IPS DF 6.9 (cell line): ENCODE data around the gene FBXO34.

ENCODE experiments used
- DNase-seq: peaks from one replicate; pipeline ENCODE4 v3.0.0-alpha.2; 2013; ENCODE audit warnings: low read depth, low spot score
- H3K27ac ChIP-seq: one replicate; pipeline ENCODE4 v1.5.1; 2013; ENCODE audit warnings: low read length, control low read depth
- H3K27me3 ChIP-seq: 2 replicates; pipeline ENCODE4 v1.6.1; 2013; ENCODE audit warnings: mild to moderate bottlenecking, low read length; ENCODE audit not compliant: control insufficient read depth, insufficient read depth
- H3K36me3 ChIP-seq: 2 replicates; pipeline ENCODE4 v1.6.1; 2013; ENCODE audit warnings: low read length; ENCODE audit not compliant: control insufficient read depth, insufficient read depth
- H3K4me1 ChIP-seq: 2 replicates; pipeline ENCODE4 v1.6.1; 2013; ENCODE audit warnings: low read length; ENCODE audit not compliant: control insufficient read depth, insufficient read depth
- H3K4me3 ChIP-seq: 2 replicates; pipeline ENCODE4 v1.5.1; 2013; ENCODE audit warnings: mild to moderate bottlenecking, low read length
- H3K9me3 ChIP-seq: 2 replicates; pipeline ENCODE4 v1.6.1; 2013; ENCODE audit warnings: low read length, inconsistent platforms; ENCODE audit not compliant: control insufficient read depth, insufficient read depth
- WGBS: extraction: QIAGEN DNeasy Blood & Tissue Kit; methylation state at CpG from one replicate; pipeline ENCODE4 v1.1.7; 2013; ENCODE audit warnings: mixed read lengths, missing lambda C conversion rate; ENCODE audit not compliant: insufficient read length, insufficient coverage; 5-methylcytosine and 5-hydroxymethylcytosine counted together

Gene FBXO34

DNA sequence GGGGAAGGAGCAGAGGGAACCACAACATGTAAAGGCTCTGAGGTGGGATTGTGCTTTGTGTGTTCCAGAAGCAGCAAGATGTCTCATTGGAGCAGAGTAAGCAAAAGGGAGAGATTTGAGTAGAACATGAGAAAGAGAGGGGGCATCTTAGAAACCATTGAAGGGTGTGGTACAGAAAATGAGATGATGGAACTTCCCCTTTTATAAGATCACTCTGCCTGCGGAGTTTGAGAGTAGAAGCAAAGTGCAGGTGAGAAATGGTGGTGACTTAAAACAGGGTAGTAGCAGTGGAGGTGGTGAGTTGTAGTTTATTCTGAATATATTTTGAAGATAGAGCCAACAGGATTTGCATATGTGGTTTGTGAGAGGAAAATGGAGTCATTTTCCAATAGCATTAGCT is 56.0 kb downstream of the FBXO34 start:
- no peak overlapping the region for H3K4me3 ChIP-seq
- WGBS: no CpG with 5 or more reads among the region's 1 CpG
- DNase-seq: no peak
- no peaks in the 10 kb centered on the region for H3K9me3 ChIP-seq
- H3K27ac ChIP-seq: no peak overlapping the region
- no peaks in the 10 kb centered on the region for H3K27me3 ChIP-seq
- peaks cover 2% of the 10 kb centered on the region; the same call in 1 of the 2 replicates for H3K4me1 ChIP-seq
- H3K36me3 ChIP-seq: no peaks in the 10 kb centered on the region

DNA sequence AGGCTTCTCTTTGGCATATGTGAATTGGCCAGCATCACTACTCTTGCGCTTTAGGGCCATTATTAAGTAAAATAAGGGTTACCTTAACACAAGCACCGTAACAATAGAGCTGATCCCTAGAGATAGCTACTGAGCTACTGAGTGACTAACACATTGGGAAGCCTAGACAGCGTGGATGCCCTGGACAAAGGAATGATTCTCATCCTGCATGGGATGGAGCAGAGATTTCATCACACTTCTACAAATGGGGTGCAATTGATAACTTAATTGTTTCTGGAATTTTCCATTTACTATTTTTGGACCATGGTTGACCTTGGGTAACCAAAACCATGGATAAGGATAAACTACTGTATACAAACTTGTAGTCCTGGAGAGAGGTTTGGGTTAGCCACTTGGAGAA is 57.1 kb downstream of the FBXO34 start:
- no peaks in the 10 kb centered on the region for H3K9me3 ChIP-seq
- no peak overlapping the region for H3K27ac ChIP-seq
- H3K36me3 ChIP-seq: no peaks in the 10 kb centered on the region
- peaks cover 2% of the 10 kb centered on the region; the same call in 1 of the 2 replicates for H3K4me1 ChIP-seq
- no CpG with 5 or more reads among the region's 3 CpGs for WGBS
- H3K4me3 ChIP-seq: no peak overlapping the region
- no peak for DNase-seq
- H3K27me3 ChIP-seq: no peaks in the 10 kb centered on the region

GRCh38 chr14:55329999-55330710 is 58.9 kb downstream of the FBXO34 start:
- Histone ChIP-seq H3K4me3 (no peak overlapping the region), H3K36me3 (no peaks in the 10 kb centered on the region), H3K27me3 (no peaks in the 10 kb centered on the region), H3K27ac (no peak overlapping the region), H3K4me1 (peaks cover 2% of the 10 kb centered on the region; the same call in 1 of the 2 replicates), H3K9me3 (no peaks in the 10 kb centered on the region)
- WGBS: no CpG with 5 or more reads among the region's 6 CpGs
- DNase-seq: no peak

DNA sequence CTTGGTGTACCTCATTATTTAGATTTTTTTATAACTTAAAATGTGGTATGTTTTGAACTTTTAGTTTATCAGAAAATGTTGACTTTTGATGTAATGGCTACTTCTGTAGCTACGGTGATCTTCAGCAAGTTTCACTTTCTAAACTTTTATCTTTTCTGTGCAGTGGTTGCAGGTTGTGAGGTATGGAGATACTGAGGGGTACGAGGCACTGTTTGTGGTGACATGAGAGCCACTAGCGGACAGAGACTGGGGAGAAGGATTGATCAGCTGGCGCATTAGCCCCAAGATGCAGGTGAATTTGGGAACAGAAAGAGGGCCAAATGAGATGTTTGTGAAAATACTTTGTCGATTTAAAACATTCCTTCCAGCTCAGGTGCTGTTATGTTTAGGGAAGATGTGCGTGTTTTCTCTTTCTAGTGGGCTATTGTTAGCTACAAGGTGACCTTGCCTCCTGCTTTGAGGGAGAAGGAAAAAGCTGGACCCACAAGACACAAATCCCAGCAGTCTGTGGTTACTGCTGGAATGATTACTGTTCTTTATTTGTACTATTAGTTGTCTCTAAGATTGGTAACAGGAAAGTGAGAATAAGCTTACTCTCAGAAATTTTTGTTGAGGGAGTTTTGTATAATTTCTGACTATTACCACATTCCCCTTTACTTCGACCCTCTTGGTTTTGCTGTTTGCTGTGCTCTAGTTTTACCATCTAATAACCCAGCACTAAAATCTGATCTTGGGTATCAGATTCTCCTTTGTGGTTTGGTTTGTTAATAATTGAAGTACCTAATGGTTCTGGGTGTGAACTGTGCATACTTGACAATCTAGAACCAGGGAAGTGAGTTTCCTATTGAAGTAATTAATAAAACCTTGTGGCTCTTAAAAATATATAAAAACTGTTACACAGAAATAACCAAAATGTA is 61.7 kb downstream of the FBXO34 start:
- DNase-seq: no peak
- no peaks in the 10 kb centered on the region for H3K36me3 ChIP-seq
- H3K27ac ChIP-seq: no peak overlapping the region
- WGBS: no CpG with 5 or more reads among the region's 7 CpGs
- no peak overlapping the region for H3K4me3 ChIP-seq
- peaks cover 2% of the 10 kb centered on the region; the same call in 1 of the 2 replicates for H3K4me1 ChIP-seq
- H3K9me3 ChIP-seq: no peaks in the 10 kb centered on the region
- no peaks in the 10 kb centered on the region for H3K27me3 ChIP-seq

DNA sequence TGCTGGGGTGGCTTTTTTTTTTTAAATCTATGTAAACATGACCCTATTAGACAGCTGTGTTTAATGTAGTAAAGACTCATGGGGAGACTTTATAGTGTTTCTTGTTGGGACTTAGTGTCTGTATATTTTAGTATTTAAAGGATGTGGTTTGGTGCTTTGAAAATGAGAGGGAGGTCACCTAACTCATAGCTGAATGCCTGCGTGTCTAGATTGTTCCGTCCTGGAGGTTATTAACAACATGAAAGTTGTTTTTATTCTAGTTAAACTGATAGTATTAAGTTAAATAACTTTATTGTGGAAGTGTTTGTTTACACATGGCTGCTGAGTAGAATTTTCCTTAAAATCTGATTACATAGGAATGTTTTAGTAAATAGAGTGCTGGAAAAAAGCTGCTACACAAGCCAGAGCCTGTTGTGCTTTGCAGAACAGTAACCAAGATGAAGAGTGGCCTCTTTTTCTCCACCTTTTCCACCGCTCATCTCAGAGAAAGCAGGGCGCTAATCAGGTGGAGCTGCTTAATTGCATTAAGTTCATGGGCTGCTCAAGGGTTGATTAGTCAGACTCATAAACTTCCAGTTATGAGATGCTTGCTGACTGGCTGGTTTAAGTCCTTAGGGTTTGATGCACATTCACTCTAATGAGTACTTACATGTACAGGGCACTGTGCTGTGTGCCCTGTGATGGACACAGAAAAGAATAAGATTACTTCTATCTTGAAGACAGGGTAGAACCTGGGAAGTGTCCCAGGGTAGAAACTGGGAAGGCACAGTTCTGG is 62.7 kb downstream of the FBXO34 start:
- H3K4me3 ChIP-seq: no peak overlapping the region
- H3K27me3 ChIP-seq: no peaks in the 10 kb centered on the region
- H3K4me1 ChIP-seq: no peaks in the 10 kb centered on the region
- DNase-seq: no peak
- WGBS: no CpG with 5 or more reads among the region's 4 CpGs
- H3K9me3 ChIP-seq: no peaks in the 10 kb centered on the region
- H3K27ac ChIP-seq: no peak overlapping the region
- H3K36me3 ChIP-seq: no peaks in the 10 kb centered on the region

GRCh38 chr14:55336162-55336561 is 64.9 kb downstream of the FBXO34 start:
- Histone ChIP-seq H3K4me1 (no peaks in the 10 kb centered on the region), H3K27me3 (no peaks in the 10 kb centered on the region), H3K27ac (no peak overlapping the region), H3K36me3 (no peaks in the 10 kb centered on the region), H3K4me3 (no peak overlapping the region), H3K9me3 (no peaks in the 10 kb centered on the region)
- no peak for DNase-seq
- no CpG with 5 or more reads among the region's 2 CpGs for WGBS

DNA sequence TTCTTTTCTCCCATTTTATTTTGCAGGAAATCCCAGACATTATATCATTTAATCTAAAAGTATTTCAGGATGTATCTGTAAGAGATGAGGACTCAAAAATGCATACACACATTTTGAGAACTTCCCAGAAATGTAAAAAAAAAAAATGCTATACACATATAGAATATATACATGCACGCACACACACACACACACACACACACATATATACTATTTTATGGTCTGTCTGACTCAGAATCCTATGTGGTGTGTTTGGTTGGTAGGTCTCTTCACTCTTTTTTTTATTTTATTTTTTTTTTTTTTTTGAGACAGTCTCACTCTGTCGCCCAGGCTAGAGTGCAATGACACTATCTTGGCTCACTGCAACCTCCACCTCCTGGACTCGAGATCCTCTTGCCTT is 65.5 kb downstream of the FBXO34 start:
- H3K27ac ChIP-seq: no peak overlapping the region
- H3K27me3 ChIP-seq: no peaks in the 10 kb centered on the region
- H3K4me1 ChIP-seq: no peaks in the 10 kb centered on the region
- DNase-seq: no peak
- no peaks in the 10 kb centered on the region for H3K36me3 ChIP-seq
- no CpG with 5 or more reads among the region's 3 CpGs for WGBS
- no peak overlapping the region for H3K4me3 ChIP-seq
- no peaks in the 10 kb centered on the region for H3K9me3 ChIP-seq

DNA sequence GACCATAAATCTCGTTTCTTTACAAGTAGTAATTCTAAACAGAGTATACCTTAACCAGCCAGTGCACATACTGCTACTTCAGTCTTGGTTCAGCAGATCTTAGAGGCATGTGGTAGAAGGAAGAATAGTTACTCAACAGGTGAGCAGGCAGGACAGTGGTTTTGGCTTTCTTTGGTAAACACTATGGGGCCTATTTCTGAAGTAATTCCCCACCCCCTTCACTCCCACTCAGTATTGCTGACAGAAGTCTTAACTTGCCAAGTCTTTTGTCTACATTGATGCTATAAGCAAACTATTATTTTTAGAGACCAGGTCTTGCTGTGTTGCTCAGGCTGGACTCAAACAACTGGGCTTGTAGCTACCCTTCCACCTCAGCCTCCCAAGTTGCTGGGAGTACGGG is 68.5 kb downstream of the FBXO34 start:
- DNase-seq: no peak
- no peak overlapping the region for H3K4me3 ChIP-seq
- no peaks in the 10 kb centered on the region for H3K9me3 ChIP-seq
- no peaks in the 10 kb centered on the region for H3K27me3 ChIP-seq
- WGBS: no CpG with 5 or more reads among the region's 2 CpGs
- H3K4me1 ChIP-seq: no peaks in the 10 kb centered on the region
- H3K27ac ChIP-seq: no peak overlapping the region
- H3K36me3 ChIP-seq: no peaks in the 10 kb centered on the region

DNA sequence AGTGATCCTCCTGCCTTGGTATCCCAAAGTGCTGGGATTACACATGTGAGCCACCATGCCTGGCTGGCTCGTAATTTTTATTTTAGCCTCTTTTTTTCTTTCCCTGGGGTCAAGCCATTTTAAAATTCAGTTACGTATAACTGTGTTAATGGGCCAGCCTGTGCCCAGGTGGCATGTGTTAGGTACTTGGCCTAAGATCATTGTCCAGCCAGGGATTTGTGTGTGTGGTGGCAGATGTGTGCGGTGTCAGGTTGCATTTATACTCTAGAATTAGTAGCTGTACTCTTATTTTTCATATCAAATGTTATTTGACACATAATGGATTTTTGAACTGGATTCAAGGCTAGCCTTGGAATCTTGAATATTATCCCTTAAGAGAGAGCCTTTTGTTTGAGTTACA is 69.3 kb downstream of the FBXO34 start:
- Histone ChIP-seq H3K27me3 (no peaks in the 10 kb centered on the region), H3K4me1 (no peaks in the 10 kb centered on the region), H3K27ac (no peak overlapping the region), H3K9me3 (no peaks in the 10 kb centered on the region), H3K4me3 (no peak overlapping the region), H3K36me3 (no peaks in the 10 kb centered on the region)
- no CpG with 5 or more reads among the region's 3 CpGs for WGBS
- DNase-seq: no peak

- H3K9me3 ChIP-seq: no peaks in the 10 kb centered on the region
- no peaks in the 10 kb centered on the region for H3K36me3 ChIP-seq
- H3K27ac ChIP-seq: no peak overlapping the region
- H3K4me3 ChIP-seq: no peak overlapping the region
- DNase-seq: no peak
- no peaks in the 10 kb centered on the region for H3K4me1 ChIP-seq
- WGBS: no CpG with 5 or more reads among the region's 2 CpGs
- no peaks in the 10 kb centered on the region for H3K27me3 ChIP-seq
Measured at GRCh38 chr14:55341781-55342180, 70.6 kb downstream of the FBXO34 start.
